H1 (cell line): ENCODE results near the gene UPP1. TPM values are rescaled to one million over a fixed set of nuclear protein-coding genes. Genes with fewer than 3 reads are reported as not detected.

Source experiments
- ASH2L ChIP-seq: fragments of 200-600, 300-600 bp; sonication (generic); IDR thresholded peaks from one replicate; pipeline ENCODE4 v1.7.1; 2017; ENCODE audit warnings: low read length
- ATF3 ChIP-seq: IDR thresholded peaks from 2 replicates; pipeline ENCODE4 v1.6.1; 2011; ENCODE audit warnings: low read depth, mild to moderate bottlenecking, low read length; ENCODE audit not compliant: insufficient read depth
- CEBPB ChIP-seq: IDR thresholded peaks from 2 replicates; pipeline ENCODE4 v1.6.1; 2012; ENCODE audit warnings: low read depth, low read length
- CHD2 ChIP-seq: IDR thresholded peaks from 2 replicates; pipeline ENCODE4 v1.6.1; 2012; ENCODE audit warnings: low read length, improper control_type of control experiment
- CTBP2 ChIP-seq: IDR thresholded peaks from 2 replicates; pipeline ENCODE4 v1.7.0; 2011; ENCODE audit warnings: borderline replicate concordance, mild to moderate bottlenecking, moderate library complexity, mixed read lengths, low read length; ENCODE audit not compliant: insufficient read depth, insufficient read length
- KDM1A ChIP-seq: fragments of 200-600, 300-600 bp; sonication (generic); IDR thresholded peaks from 2 replicates; pipeline ENCODE4 v1.7.1; 2016; ENCODE audit warnings: mild to moderate bottlenecking, low read length, borderline replicate concordance
- KDM5A ChIP-seq: fragments of 200-600 bp; IDR thresholded peaks from 2 replicates; pipeline ENCODE4 v1.7.1; 2012; ENCODE audit warnings: mild to moderate bottlenecking, low read length, inconsistent platforms, mixed read lengths
- polyA plus RNA-seq, 7 experiments: library from polyadenylated mRNA; depleted of rRNA in 3 of 7; stranded (reverse) in 5 of 7; unstranded in 2 of 7; fragments of >200 nt in 5 of 7; fragments of 200-250 nt in 2 of 7; gene quantifications; 1 replicate in 5 of 7; 2 replicates in 1 of 7; 4 replicates in 1 of 7; pipeline versions ENCODE4 v1.2.1 to v1.2.3, GENCODE V29; 2011 to 2013; ENCODE audit warnings: missing spikeins in 2 of 7, mixed read lengths in 2 of 7
- total RNA-seq: library from RNA; stranded (reverse); fragmentation: NEBNext Ultra II Directional; extraction: Animal tissue kit (Norgen Biotek cat#: 25700); gene quantifications from 2 replicates; pipeline ENCODE4 v1.2.1, GENCODE V29; 2021

Gene UPP1
- total and polyA plus RNA-seq, 2 of the 8 experiments (the other 6 are each of a cell fraction or from before 2014, with no cell fraction given): 40.7 to 46.2 TPM

DNA sequence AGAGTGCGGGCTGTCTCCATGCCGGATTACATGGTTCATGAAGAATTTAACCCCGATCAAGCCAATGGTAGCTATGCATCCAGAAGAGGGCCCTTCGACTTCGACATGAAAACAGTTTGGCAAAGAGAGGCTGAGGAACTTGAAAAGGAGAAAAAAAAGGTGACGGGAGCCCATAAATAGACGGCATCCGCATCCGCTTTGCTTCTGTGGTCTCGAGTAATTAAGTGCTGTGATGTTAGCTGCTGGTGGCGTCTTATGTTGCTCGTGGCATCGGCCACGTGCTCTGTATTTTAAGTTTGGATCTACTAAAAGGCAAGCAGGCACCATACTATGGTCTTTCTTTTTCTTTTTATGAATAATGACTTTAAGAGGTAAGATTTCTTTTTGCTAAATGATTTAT is 42.6 kb upstream of the UPP1 start (continued):
- TF ChIP-seq CEBPB: no peak
- no peak for TF ChIP-seq ATF3
- TF ChIP-seq CTBP2: no peak
- TF ChIP-seq CHD2: no peak
- no peak for TF ChIP-seq ASH2L
- TF ChIP-seq KDM5A: no peak
- no peak for TF ChIP-seq KDM1A
